Measurements from ENCODE around the gene PTTG1. TPM values are rescaled to one million over a fixed set of nuclear protein-coding genes. Genes with fewer than 3 reads are reported as not detected.
A peak's percentile ranks its signal among the peaks of the same experiment; 100 is the strongest.

Gene PTTG1
- total and polyA plus RNA-seq, 2 of the 8 experiments (the other 6 are each of a cell fraction or from before 2014, with no cell fraction given): 240 to 478 TPM

DNA sequence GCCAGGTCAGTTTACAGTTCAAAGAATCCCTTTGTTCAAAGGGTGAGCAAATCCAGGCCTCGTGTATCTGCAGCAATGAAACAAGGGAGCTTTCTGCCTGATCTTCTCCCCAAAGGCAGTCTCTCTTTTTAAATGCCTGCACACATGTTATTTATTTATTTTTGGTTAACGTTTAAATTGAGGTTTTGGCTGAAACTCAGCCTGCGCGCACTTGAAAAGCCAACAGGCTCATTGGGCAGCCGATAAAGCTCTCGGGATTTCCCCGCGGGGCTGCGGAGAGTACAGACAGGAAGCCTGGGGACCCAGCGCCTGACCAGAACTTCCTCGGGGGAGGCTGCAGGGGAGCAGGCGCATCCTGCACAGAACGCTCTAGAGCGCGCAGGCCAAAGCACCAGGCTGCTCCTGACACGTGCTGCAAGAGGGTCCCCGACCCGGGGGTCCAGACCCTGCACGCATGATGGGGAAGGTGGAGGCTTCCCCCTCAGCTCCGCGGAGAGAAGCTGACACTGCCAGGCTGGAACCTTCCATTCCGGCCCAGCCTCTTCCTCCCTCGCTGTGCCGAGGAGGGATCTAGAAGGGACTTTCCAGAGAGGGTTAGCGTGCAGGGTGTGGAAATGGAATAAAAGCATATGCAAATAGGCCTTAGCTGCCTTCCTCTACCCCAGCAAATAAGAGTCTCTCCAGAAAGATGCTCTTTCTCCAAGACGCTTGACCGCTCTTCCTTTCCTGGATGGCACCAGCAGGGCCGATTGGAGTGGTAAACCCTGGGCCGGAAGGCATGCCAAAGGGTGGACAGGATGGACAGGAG is 46.1 kb downstream of the PTTG1 start:
- no peaks in the 10 kb centered on the region for H3K27me3 ChIP-seq (replicated peaks in 1 of 4; ENCODE audit: control insufficient read depth in 3 of 4, extremely low read depth in 1 of 4, insufficient read depth in 3 of 4, low read length in 3 of 4)
- peak overlapping the region; percentile 42; the same call in 1 of the 2 replicates for H2BK12ac ChIP-seq (ENCODE audit: low read depth, low read length)
- DNase-seq (ENCODE audit: low read depth in 1 of 2, low spot score in 2 of 2) (peak in 1 of 2 experiments; percentile 63), FAIRE-seq (no peak)
- H3K4me1 ChIP-seq (replicated peaks in 1 of 4; ENCODE audit: control insufficient read depth in 3 of 4, insufficient read depth in 4 of 4, low read length in 3 of 4): peaks cover 0 to 6% (median 2%) of the 10 kb centered on the region in 4 experiments; a peak in 4 of 7 replicates
- no peaks in the 10 kb centered on the region for H3K9me3 ChIP-seq (ENCODE audit: insufficient read depth in 2 of 2, low read depth in 1 of 2, low read length in 1 of 2)
- ChIA-PET POLR2A (ENCODE audit: partially characterized antibody) (interaction anchor here (1.3 kb wide), 1 partner anchor 10 kb away, joined by 4 read pairs; no protein-coding TSS in a partner anchor), CTCF (ENCODE audit: partially characterized antibody) (interaction anchor here (0.9 to 2.4 kb wide), 4 partner anchors 9 to 39 kb away, joined by 3 to 11 read pairs (median 6); no protein-coding TSS in a partner anchor)
- H2BK20ac ChIP-seq (ENCODE audit: low read length): peak overlapping the region; percentile 23; the same call in 1 of the 2 replicates
- H3K4me3 ChIP-seq (ENCODE audit: extremely low read depth in 1 of 4, insufficient read depth in 2 of 4, low read depth in 3 of 4, low read length in 4 of 4): no peak overlapping the region
- H3K36me3 ChIP-seq (ENCODE audit: control insufficient read depth in 2 of 4, insufficient read depth in 4 of 4, low read length in 3 of 4): no peaks in the 10 kb centered on the region
- peak overlapping the region; percentile 34 for H3K18ac ChIP-seq (ENCODE audit: extremely low read depth, low read length)
- no peak overlapping the region for H3K23ac ChIP-seq (ENCODE audit: insufficient read length)
- H3K23me2 ChIP-seq (ENCODE audit: low read depth, low read length): no peaks in the 10 kb centered on the region
- no peaks in the 10 kb centered on the region for H3K79me1 ChIP-seq (ENCODE audit: low read depth, low read length)
- H4K8ac ChIP-seq (ENCODE audit: extremely low read depth, insufficient read depth, low read length): peak overlapping the region; percentile 82; the same call in 1 of the 2 replicates
- no peak overlapping the region for H3K56ac ChIP-seq (replicated peaks; ENCODE audit: insufficient read length, low read depth, low read length)
- H3K4me2 ChIP-seq (ENCODE audit: insufficient read depth in 1 of 2, low read depth in 2 of 2, low read length in 2 of 2): peak overlapping the region in 1 of 2 experiments; percentile 18; a peak in 2 of 4 replicates
- no peaks in the 10 kb centered on the region for H4K20me1 ChIP-seq (replicated peaks in 1 of 2; ENCODE audit: control insufficient read depth in 1 of 2, insufficient read depth in 2 of 2, low read length in 2 of 2)
- H4K91ac ChIP-seq (replicated peaks; ENCODE audit: insufficient read length, low read length): no peak overlapping the region
- H4K5ac ChIP-seq (ENCODE audit: insufficient read length, low read depth, low read length): peak overlapping the region; percentile 32
- H3K79me2 ChIP-seq (ENCODE audit: control insufficient read depth in 1 of 2, insufficient read depth in 2 of 2, low read length in 2 of 2): no peaks in the 10 kb centered on the region
- no peak overlapping the region for H3K14ac ChIP-seq (ENCODE audit: insufficient read length)
- no peak overlapping the region for H3K4ac ChIP-seq (replicated peaks; ENCODE audit: insufficient read length, low read depth, low read length)
- no peak overlapping the region for H2BK15ac ChIP-seq (ENCODE audit: low read length)
- H2AK5ac ChIP-seq (ENCODE audit: low read depth, low read length): no peak overlapping the region
- WGBS, 2 experiments (ENCODE audit: extremely low coverage in 1 of 2, insufficient coverage in 1 of 2, insufficient read length in 1 of 2, insufficient replicate concordance in 2 of 2, low coverage in 1 of 2, low lambda C conversion rate in 2 of 2, missing lambda C conversion rate in 1 of 2): 76% methylated on average over 29 of the region's 29 CpGs; no CpG with 5 or more reads in 1 of the 2 experiments
- no peak for TF ChIP-seq BRCA1 (IDR thresholded peaks at IDR 0.05; ENCODE audit: low read depth, low read length)
- TF ChIP-seq, protein P1, sequence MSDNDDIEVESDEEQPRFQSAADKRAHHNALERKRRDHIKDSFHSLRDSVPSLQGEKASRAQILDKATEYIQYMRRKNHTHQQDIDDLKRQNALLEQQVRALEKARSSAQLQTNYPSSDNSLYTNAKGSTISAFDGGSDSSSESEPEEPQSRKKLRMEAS (IDR thresholded peaks at IDR 0.05): peak; percentile 34; the same call in 1 of the 2 replicates
- H3K9ac ChIP-seq (replicated peaks in 1 of 4; ENCODE audit: extremely low read depth in 1 of 4, low read depth in 3 of 4, low read length in 3 of 4): no peak overlapping the region
- H3K27ac ChIP-seq (ENCODE audit: low read depth, low read length): no peak overlapping the region
- peak overlapping the region; percentile 61 for H2BK120ac ChIP-seq (replicated peaks; ENCODE audit: low read depth, low read length)
- H2AFZ ChIP-seq (ENCODE audit: low read length): peak overlapping the region; percentile 93
- no peak overlapping the region for H2BK5ac ChIP-seq (ENCODE audit: low read depth, low read length)
